ENCODE measurements around the gene BRF1. TPM values are rescaled to one million over a fixed set of nuclear protein-coding genes. Genes with fewer than 3 reads are reported as not detected.
"Not testable (repeated sequence)": the region's sequence is repeated elsewhere in the genome, so short reads cannot be mapped to it uniquely, and the experiment has no call there.

BRF1 gene
- total RNA-seq, 1 experiment from 2014 or later = 23.4 TPM

GRCh38 chr14:105281371-105282097, 19.3 kb downstream of the BRF1 start:
- in situ Hi-C loops (cut with HindIII; ENCODE audit: low pct_unique_long_range_greater_than_20kb, low sequenced_read_pairs) = no loop called here
- peak; percentile 82 for DNase-seq (ENCODE audit: low read depth, low spot score)

DNA sequence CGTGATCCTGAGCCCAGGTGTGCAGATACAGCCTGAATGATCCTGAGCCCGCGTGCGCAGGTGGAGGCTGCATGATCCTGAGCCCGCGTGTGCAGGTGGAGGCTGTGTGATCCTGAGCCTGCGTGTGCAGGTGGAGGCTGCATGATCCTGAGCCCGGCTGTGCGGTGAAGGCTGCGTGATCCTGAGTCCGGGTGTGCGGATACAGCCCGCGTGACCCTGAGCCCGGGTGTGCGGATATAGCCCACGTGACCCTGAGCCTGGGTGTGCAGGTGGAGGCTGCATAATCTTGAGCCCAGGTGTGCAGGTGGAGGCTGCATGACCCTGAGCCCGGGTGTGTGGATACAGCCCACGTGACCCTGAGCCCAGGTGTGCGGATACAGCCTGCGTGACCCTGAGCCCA, 20.3 kb downstream of the BRF1 start:
- in situ Hi-C loops (cut with HindIII; ENCODE audit: low pct_unique_long_range_greater_than_20kb, low sequenced_read_pairs) = no loop called here
- DNase-seq (ENCODE audit: low read depth, low spot score) = no peak

- in situ Hi-C loops (cut with HindIII; ENCODE audit: low pct_unique_long_range_greater_than_20kb, low sequenced_read_pairs) = no loop called here
- peak; percentile 23 for DNase-seq (ENCODE audit: low read depth, low spot score)
Measured at GRCh38 chr14:105279642-105280361, 21.0 kb downstream of the BRF1 start.

- DNase-seq (ENCODE audit: low read depth, low spot score); in situ Hi-C loops (cut with HindIII; ENCODE audit: low pct_unique_long_range_greater_than_20kb, low sequenced_read_pairs): not testable (repeated sequence)
Measured at GRCh38 chr14:105277448-105277847, 23.4 kb downstream of the BRF1 start.

GRCh38 chr14:105275267-105275946, 25.4 kb downstream of the BRF1 start:
- in situ Hi-C loops (cut with HindIII; ENCODE audit: low pct_unique_long_range_greater_than_20kb, low sequenced_read_pairs) = no loop called here
- DNase-seq (ENCODE audit: low read depth, low spot score) = peak; percentile 13

- in situ Hi-C loops (cut with HindIII; ENCODE audit: low pct_unique_long_range_greater_than_20kb, low sequenced_read_pairs) = no loop called here
- DNase-seq (ENCODE audit: low read depth, low spot score) = no peak
Measured at GRCh38 chr14:105274637-105275036, 26.2 kb downstream of the BRF1 start.

GRCh38 chr14:105273062-105273461, 27.7 kb downstream of the BRF1 start:
- no peak for DNase-seq (ENCODE audit: low read depth, low spot score)
- in situ Hi-C loops (cut with HindIII; ENCODE audit: low pct_unique_long_range_greater_than_20kb, low sequenced_read_pairs) = no loop called here

GRCh38 chr14:105272623-105273022, 28.2 kb downstream of the BRF1 start:
- no peak for DNase-seq (ENCODE audit: low read depth, low spot score)
- in situ Hi-C loops (cut with HindIII; ENCODE audit: low pct_unique_long_range_greater_than_20kb, low sequenced_read_pairs) = no loop called here

DNA sequence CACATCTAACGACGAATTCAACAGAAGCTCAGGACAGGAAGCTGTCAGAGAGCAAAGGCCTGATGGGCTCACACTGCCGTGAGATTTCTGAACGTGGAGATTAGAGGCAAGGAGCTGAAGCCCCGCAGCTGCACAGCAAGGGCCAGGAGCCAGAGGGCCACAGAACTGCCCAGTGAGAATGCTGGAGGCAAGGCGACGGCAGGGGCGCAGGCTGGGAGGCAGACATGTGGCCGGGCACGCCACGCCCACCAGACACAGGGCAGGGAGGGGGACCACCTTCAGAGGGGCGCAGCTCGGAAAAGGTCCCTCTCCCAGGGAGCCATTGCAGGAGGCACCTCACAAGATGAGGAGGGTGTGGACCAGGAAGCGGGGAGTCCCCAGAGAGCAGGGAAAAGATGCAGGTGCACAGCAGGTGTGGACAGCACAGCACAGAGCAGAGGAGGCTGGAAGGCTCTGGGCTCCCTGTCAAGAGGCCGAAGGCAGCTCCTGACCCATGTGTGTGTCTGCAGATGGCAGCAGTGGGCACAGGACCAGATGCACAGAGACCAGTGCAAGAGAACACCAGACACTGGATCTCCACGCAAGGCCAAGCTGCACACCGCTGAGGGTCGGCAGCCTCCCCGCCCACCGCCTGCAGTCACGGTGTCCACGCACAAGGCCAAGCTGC, 29.4 kb downstream of the BRF1 start:
- no peak for DNase-seq (ENCODE audit: low read depth, low spot score)
- in situ Hi-C loops (cut with HindIII; ENCODE audit: low pct_unique_long_range_greater_than_20kb, low sequenced_read_pairs) = no loop called here

- no peak for DNase-seq (ENCODE audit: low read depth, low spot score)
- in situ Hi-C loops (cut with HindIII; ENCODE audit: low pct_unique_long_range_greater_than_20kb, low sequenced_read_pairs) = no loop called here
Measured at GRCh38 chr14:105269405-105269804, 31.4 kb downstream of the BRF1 start.

DNA sequence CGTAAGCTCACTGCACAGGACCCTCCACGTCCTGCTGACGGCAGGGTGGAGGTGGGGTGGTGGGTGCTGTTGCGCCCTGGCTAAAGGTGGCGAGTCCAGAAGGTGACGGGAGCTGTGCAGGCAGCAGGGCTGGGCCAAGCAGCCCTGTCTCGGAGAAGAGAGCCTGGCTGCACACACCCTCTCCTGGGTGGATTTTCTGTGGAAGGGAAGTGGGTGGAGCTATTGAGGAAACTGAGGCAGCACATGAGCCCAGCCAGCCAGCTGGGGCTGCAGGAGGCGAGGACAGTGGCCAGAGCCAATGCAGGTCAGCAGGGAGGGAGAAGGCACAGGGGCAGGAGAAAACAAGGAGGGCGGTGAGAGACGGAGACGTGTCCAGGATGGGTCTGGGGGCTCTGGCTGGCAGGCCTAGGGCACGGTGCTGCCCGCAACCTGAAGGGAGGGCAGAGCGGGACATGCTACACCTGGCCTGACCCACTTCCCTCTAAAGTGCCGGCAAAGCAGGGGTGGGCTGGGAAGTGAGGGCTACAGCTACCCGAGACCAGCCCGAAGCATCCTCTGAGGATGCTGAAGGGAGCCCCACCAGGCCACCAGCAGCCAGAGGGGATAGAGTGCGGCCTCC, 32.0 kb downstream of the BRF1 start:
- in situ Hi-C loops (cut with HindIII; ENCODE audit: low pct_unique_long_range_greater_than_20kb, low sequenced_read_pairs) = no loop called here
- no peak for DNase-seq (ENCODE audit: low read depth, low spot score)

GRCh38 chr14:105267820-105268548, 32.8 kb downstream of the BRF1 start:
- in situ Hi-C loops (cut with HindIII; ENCODE audit: low pct_unique_long_range_greater_than_20kb, low sequenced_read_pairs) = no loop called here
- DNase-seq (ENCODE audit: low read depth, low spot score) = peak; percentile 14

GRCh38 chr14:105261781-105262180, 39.0 kb downstream of the BRF1 start:
- no peak for DNase-seq (ENCODE audit: low read depth, low spot score)
- in situ Hi-C loops (cut with HindIII; ENCODE audit: low pct_unique_long_range_greater_than_20kb, low sequenced_read_pairs) = no loop called here

- DNase-seq (ENCODE audit: low read depth, low spot score) = no peak
- in situ Hi-C loops (cut with HindIII; ENCODE audit: low pct_unique_long_range_greater_than_20kb, low sequenced_read_pairs) = no loop called here
Measured at GRCh38 chr14:105260959-105261358, 39.8 kb downstream of the BRF1 start.

DNA sequence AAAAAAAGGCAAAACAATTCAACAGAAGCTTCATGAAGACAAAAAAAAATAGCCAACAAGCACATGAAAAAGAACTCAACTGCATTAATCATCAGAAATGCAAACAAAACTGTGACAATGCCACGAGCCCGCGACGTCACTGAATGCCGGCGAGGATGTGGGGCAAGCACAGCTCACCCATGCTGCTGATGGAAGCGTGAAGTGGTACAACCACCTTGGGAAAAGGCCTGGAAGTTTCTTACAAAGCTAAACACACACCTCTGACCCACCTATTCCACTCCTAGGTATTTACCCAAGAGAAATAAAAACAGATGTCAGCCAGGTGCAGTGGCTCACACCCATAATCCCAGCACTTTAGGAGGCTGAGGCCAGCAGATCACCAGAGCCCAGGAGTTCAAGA, 42.0 kb downstream of the BRF1 start:
- DNase-seq (ENCODE audit: low read depth, low spot score) = no peak
- in situ Hi-C loops (cut with HindIII; ENCODE audit: low pct_unique_long_range_greater_than_20kb, low sequenced_read_pairs) = no loop called here

DNA sequence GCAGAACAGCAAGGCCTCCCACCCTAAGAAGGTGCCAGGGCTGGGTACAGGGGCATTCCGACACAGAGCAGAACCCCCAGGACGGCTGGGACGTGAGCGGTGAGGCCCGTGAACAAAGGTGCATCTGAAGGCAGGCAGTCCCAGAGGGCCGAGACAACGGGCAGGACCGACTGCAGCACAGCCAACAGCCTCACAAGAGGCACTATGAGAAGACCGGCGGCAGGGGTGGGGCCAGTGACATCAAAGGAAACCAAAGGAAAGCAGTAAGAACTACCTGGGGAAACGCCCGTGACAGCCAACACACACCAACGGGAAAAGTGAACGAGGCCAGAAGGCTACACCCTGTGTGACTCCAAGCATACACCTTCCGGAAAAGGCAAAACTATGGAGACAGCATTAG, 43.3 kb downstream of the BRF1 start:
- in situ Hi-C loops (cut with HindIII; ENCODE audit: low pct_unique_long_range_greater_than_20kb, low sequenced_read_pairs) = no loop called here
- DNase-seq (ENCODE audit: low read depth, low spot score) = no peak

DNA sequence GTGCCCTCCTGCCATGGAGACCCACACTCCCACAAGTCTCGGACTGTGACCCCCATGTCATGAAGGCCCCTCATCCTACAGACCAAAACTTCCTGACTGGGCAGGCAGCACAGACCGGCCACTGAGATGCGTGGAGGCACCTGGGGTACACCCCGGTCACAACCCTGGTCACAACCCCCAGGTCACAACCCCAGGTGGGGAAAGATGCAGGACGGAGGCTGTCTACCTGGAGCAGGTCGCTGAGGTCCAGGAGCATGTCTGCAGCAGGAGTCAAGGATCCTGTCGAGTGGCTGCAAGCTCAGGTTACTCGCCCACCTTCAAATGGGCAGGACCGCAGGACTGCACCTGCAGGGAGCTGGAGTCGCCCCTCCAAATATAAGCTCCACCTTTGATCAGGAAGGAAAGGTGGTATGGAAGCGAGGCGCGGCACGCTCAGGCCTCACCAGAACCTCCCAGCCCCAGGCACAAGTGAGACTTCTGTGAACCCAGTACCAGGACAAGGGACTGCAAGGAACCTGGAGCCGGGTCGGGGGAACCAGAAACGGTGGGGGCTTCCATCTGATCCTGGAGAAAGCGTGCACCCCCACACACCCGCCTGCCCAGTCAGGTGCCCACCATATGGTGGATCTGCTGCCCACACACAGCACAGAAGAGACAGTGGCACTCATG, 44.4 kb downstream of the BRF1 start:
- in situ Hi-C loops (cut with HindIII; ENCODE audit: low pct_unique_long_range_greater_than_20kb, low sequenced_read_pairs) = no loop called here
- DNase-seq (ENCODE audit: low read depth, low spot score) = no peak
